GM19025 (cell line): Measurements from ENCODE around the gene CYP1A1.
"Not testable (repeated sequence)": the region's sequence is repeated elsewhere in the genome, so short reads cannot be mapped to it uniquely, and the experiment has no call there.

Source experiments
- ATAC-seq: cut with Tn5 transposase; IDR thresholded peaks from one replicate; pipeline ENCODE4 v1.9.1; 2021; ENCODE audit warnings: mild to moderate bottlenecking, low read depth, moderate library complexity; ENCODE audit not compliant: unreplicated experiment

The CYP1A1 gene

DNA sequence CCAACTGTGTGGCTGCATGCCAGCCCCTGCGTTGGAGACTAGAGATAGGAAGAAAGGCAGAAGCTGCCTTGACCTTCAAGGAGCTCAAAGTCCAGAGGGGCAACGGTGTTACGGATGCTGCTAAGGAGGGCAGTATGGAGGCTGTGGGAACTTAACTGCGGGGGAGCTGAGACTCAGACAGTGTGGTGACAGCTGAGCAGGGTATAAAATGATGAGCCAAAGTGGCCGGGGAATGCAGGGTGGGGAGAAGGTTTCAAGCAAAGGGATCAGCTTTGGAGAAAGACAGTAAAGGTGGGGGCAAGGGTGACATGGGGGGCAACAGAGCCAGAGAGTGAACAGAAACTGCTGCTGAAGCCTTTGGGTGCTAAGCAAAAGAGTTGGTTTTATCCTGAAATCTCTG lies 17.1 kb upstream of the CYP1A1 start:
- ATAC-seq: no peak

DNA sequence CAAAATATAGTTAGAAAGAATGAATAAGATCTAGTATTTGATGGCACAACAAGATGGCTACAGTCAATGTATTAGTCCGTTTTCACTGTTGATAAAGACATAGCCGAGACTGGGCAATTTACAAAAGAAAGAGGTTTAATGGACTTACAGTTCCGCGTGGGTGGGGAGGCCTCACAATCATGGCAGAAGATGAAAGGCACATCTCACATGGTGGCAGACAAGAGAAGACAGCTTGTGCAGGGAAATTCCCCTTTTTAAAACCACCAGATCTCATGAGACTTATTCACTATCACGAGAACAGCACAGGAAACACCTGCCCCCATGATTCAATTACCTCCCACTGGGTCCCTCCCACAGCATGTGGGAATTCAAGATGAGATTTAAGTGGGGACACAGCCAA lies 12.9 kb upstream of the CYP1A1 start:
- not testable (repeated sequence) for ATAC-seq

DNA sequence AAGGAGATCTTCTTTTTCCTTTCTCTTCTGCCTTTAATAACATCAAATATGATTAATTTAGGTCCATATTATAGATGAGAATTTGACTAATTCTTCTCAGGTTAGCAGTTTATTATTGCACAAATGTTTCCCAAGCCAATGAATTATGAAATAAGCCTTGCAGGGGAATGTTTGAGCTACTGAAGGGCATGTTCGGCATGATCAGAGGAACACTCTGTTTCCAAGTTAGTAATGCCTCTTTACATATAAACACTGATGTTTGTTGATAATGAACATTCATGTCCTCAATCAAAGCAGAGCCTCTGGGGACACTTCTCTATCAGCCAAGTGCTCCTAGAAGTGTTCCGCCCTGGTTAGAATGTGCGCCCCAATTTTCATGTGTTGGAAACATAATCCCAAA lies 10.0 kb upstream of the CYP1A1 start:
- no peak for ATAC-seq

DNA sequence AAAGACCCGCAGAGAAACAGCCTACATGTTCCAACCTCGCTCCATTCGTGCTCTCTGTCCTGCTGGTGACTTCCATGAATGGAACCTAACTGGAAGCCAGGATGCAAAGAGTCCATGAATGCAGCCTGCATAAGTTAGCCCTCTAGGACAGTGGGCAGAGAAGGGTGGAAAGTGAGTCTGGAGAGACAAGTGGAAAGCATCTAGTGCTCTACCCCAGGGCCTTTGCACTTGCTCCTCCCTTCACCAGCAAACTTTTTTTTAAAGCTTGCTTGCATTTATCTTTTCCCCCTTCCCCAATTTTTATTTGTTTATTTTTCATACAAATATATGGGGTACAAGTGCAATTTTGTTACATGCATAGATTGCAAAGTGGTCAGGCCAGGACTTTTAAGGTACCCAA lies 7.9 kb upstream of the CYP1A1 start:
- ATAC-seq: no peak

DNA sequence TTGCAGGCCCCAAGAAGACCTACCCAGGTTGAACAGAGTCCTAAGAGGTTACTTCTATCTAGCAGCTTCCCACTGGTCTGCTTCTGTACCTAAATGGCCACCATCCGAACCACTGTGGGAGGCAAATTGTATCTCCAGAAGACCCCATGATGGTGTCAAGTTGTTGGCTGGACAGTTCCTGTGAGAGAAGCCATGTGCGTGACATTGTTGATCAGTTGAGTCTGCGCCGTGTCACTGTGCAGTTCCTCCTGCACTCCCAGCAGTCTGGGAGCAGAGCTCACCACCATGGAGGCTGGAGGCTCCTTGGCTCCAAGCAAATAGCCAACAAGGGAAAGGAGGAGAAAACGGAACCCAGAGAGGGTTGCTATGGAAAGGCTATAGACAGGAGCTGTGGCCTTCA lies 7.5 kb upstream of the CYP1A1 start:
- no peak for ATAC-seq

DNA sequence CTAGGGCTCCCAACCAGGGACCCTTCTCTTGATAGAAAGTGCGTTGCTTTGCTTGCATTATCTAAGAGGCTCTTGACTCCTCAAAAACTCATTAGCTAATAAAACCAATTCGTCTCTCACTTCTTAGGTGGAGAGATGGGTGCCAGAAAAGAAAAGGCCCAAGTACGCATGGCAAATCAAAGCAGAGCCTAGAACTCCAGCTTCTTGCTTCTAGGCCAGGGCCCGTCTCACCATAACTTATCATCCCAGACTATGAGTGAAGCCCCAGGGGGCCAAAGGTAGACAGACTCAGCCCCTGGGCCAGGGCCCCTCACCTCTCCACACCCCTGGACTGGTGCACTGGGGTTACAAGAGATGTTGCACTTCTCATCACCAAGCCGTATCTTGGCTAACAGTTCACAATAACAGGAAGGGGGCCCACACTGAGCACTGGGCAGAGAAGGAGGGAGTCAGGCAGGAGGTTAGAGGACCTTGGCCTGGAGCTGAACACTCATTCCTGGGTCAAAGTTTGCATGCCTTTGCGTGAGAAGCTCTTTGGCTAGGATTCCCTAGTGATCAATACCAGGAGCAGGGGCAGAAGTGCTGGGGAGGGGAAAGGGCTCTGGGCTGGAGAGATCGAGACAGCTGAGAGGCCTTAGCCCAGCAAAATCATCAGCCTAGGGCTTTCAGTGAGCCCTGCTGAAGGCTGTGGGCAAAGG lies 5.4 kb upstream of the CYP1A1 start:
- no peak for ATAC-seq

DNA sequence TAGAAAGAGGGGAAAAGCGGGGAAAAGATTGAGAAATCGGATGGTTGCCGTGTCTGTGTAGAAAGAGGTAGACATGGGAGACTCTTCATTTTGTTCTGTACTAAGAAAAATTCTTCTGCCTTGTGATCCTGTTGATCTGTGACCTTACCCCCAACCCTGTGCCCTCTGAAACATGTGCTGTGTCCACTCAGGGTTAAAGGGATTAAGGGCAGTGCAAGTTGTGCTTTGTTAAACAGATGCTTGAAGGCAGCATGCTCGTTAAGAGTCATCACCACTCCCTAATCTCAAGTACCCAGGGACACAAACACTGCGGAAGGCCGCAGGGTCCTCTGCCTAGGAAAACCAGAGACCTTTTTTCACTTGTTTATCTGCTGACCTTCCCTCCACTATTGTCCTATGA lies 4.0 kb upstream of the CYP1A1 start:
- not testable (repeated sequence) for ATAC-seq

DNA sequence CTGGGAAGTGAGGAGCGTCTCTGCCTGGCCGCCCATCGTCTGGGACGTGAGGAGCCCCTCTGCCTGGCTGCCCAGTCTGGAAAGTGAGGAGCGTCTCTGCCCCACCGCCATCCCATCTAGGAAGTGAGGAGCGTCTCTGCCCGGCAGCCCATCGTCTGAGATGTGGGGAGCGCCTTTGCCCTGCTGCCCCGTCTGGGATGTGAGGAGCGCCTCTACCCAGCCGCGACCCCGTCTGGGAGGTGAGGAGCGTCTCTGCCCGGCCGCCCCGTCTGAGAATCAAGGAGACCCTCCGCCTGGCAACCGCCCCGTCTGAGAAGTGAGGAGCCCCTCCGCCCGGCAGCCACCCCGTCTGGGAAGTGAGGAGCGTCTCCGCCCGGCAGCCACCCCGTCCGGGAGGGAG lies 3.4 kb upstream of the CYP1A1 start:
- ATAC-seq: not testable (repeated sequence)

DNA sequence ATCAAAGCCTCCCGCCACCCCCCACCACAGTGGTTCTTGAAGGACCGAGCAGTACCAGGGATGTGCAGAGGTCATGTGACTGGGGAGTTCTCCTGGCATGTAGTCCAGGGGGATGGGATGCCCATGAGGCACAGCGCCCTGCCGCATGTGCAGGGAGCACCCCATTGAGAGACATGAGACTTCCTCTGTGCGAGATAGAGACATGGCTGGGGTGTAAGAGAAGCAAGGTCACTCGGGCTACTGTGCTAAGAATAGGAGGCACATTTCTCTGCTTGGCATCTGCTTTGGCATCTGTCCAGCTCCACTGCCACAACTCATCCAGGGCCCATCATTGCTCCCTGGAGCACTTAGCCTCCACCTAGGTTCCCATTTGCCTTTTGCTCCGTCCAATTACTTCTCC lies 2.4 kb upstream of the CYP1A1 start:
- ATAC-seq: no peak

DNA sequence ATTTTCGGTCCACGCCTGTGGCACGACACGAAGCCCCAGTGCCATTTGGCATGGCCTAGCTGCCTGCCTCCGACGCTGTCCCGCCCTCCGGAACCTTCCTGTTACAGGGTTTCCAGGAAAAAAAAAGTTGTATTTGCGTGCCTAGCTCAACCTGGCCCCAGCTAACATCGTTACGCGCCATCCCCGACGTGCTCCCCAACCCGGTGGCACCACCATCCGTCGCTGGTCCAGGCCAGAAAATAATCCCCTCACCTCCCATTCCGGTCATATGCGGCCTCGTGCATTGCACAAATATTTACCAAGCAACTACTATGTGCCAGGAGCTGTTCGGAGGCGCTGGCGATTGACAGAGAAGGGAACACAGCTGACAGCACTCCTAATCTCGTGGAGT lies 1.4 kb upstream of the CYP1A1 start:
- no peak for ATAC-seq

DNA sequence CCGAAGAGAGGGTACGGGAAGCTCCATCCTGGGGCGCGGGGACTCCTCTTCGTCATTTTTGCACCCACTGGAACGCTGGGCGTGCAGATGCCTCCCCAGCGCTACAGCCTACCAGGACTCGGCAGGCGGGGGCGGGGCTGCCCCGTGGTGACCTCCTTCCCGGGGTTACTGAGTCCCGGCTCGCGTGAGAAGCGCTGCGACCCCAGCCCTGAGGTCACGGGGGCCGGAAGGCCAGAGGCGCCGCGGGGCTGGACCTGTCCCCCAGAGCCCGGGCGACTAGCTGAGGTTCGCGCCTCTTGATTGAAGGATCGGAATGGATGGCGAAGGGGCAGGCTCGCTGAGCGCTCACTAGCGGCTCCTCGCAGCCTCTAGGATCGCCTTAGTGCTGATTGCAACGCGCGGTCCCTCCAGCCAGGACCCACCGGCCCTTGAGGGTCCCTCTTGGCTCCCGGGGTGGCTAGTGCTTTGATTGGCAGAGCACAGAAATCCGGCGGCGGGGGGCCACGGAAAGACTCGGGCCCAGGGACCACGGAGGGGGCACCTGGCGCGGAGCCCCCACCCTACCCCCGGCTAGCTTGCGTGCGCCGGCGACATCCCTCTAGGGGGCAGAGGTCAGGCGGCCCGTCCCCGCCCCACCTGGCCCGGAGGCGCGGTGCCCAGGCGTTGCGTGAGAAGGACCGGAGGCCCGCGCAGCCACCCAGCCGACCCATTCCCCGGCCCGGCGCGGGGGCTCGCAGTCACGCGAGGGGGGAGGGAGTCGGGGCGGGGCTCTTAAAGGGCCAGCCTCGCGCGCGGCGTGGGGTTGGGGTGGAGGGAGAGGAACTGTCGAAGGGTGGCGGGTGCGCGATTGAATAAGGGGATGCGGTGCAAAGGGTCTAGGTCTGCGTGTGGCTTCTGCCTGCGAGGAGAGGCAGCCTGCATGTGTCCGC lies 781 bp upstream of the CYP1A1 start:
- ATAC-seq: peak; percentile 51

DNA sequence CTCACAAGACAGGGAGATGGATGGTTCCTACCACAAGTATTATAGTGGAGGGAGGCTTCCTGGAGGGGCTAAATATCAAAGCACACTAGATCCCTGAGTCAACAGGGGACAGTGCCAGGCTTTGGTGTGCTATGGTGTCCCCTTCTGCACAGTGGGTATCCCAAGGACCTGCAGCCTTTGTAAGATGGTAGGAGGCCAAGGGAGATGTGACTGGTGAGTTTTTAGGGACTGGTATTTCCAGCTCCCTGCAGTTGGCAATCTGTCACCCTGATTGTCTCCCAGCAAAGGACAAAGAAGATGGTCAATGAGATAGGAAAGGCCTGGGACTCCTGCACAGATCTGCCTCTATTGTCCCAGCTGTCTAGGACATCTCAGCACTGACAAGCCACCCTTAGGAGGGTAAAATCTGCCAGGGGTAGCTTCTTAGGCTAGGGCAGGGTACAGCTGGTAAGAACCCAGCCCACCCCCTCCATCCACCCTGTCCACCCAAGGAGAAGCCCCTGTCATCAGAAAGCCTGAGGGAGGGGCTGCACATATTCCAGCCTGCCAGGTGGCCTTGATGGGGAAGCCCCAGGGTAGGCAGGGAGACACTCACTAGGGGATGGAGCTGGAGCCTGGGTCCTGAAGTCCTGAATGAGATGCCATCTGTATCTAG lies 631 bp downstream of the CYP1A1 start:
- no peak for ATAC-seq

DNA sequence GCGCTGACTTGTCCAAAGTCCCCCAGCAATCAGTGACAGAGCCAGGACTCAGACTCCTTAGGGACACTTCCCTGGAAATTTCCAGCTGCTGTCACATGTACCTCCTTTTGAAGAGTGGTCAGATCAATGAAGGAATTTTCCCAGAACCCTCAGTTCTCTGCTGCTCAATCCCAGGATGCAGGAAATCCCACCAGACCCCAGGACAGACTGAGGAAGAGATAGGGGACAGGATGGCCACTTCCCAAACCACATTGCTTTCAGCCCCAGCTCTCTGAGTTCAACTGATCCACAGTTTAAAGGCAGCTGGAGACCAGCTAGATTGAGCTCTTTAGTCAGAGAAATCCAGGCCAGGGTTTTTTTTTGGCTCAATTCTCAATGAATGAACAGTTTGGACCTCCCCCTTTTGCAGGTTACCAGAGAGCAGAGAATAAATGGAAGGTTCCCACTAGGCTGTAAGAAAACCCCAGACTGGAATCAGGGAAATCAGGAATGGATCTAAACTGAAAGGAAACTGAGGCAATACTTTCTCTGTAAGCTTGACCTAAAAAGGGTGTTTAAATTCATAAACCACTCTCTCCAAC lies 1.5 kb downstream of the CYP1A1 start:
- ATAC-seq: no peak

DNA sequence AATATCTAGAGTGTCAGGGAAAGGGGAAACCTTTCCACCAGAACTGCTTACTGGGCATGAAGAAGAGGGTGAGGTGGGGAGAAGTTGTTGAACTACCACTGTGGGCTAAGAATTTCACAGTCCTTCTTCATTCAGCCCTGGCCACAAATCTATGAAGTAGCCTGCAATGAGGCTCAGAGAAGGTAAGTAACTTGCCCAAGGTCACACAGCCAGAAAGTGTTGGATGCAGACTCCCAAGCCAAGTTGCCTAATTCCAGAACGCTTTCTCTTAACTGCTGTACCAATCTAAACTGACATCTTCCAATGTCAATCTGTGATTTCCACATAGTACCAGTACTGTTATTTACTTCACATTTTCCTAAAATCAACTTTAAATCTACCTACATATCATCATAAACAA lies 2.1 kb downstream of the CYP1A1 start:
- no peak for ATAC-seq

DNA sequence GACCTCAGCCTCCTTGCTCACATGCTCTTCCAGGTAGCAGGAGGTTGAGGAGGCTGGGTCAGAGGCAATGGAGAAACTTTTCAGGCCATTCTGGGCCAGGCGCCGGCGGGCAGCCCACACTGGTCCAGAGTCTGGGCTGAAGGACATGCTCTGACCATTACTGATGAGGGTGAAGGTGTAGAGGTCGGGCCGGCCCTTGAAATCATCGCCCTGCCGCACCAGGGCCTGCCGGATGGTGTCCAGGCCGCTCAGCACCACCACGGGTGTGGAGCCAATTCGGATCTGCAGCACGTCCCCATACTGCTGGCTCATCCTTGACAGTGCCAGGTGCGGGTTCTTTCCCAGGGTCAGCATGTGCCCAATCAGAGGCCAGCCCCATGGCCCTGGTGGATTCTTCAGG lies 2.7 kb downstream of the CYP1A1 start:
- ATAC-seq: no peak

DNA sequence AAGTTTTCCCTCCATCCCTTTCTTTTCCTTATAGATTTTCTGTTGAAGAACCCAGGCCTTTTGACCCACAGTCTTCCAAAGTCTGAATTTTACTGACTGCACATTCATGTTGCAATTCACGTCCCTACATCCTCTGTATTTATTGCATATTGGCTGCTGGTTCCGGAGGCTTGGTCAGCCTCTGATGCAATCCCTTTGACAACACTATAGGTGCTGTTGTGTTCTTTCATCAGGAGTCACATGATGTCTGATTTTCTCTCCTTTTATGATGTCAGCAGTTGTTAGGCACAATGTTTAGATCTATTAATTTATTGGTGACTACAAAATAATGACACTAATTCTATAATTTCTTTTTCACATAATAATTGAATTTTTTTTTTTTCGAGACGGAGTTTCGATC lies 8.7 kb downstream of the CYP1A1 start:
- ATAC-seq: no peak

DNA sequence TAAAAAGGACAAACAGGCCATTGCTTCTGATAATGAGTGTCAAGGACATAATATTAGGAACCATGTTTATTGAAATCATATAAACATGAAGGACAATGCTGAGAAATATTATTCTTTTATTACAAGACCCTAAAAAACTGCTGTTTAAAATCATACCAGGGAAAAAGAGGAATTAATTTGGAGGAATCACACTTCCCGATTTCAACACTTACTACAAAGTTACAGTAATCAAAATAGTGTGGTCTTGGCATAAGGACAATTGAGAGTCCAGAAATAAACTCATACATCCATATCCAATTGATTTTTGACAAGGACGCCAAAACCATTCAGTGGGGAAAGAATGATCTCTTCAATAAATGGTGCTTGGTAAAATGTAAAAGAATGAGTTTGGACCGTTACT lies 13.0 kb downstream of the CYP1A1 start:
- no peak for ATAC-seq

DNA sequence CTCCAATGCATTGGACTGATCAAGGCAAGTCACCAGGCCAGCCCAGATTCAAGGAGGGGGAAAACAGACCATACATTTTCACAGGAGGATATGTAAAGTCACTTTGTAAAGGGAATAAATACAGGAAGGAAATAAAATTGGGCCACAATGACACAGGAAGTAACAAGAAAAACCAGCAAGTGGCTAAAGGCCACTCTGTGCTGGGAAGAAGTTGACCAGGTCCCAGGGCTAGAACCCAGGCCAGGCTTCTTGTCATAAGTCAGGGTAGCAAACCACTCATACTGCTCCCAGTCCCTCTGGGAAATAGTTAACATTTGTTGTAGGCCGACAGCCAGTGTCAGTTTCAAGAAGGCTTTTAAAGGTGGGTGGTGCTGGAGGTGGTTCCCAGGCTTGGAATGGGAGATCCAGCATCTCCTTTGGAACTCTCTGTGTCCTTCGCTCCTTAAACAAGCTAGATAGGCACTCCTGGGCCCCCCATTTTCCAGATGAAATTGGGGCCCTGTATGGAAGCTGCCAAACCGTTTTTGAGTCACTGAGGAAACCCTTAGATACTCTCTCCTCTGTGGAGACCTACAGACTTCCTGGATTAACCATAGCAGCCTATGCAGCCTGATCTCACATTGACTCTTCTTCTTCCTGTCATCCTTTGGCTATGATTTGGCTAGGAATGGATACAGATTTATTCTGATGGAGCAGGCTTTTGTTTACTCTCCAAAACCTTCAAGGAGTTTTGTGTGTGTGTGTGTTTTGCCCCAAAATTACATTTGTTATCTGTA lies 14.8 kb downstream of the CYP1A1 start:
- ATAC-seq: no peak

DNA sequence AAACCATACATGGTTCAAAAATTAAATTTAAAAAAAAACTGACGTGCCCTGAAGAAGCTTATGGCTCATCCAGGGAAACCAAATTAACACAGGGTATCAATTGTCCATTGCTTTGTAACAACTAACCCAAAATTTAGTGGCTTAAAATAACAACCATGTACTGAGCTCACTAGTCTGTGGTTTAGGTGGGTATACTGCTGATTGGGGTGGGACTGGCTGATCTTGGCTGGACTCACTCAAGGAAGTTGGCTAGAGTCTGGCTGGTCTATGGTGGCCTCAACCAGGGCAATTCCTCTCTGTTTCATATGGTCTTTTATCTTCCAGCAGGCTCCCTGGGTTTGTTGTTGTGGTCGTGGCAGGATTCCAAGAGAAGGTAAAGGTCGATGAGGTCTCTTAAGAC lies 15.4 kb downstream of the CYP1A1 start:
- ATAC-seq: no peak

DNA sequence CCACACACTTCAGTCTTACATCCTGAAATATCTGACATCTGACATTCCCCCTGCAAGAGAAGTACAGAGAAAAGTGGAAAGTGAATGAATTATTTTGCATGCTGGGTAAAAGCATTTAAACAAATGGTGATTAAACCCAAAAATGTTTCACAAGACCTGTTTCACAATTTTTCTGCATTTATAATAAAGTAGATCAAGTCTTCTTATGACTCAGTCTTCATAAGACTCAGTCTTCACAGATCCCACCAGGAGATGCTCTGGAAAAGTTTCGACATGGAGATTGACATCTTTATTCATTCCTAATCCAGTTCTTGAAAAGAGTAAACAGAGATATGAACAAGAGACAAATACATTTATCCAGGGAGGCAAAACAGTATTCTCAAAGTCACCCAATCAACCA lies 16.3 kb downstream of the CYP1A1 start:
- no peak for ATAC-seq
